Central memory CD8-positive, alpha-beta T cell (primary cell): ENCODE measurements around the gene PTBP3.

Experiments
- ATAC-seq: fragments of 150-1000 bp; cut with Tn5 transposase; replicated peaks from 2 replicates; pipeline ENCODE4 v1.10.0; 2022; ENCODE audit warnings: mild to moderate bottlenecking, moderate FRiP score, moderate number of reproducible peaks; ENCODE audit not compliant: poor library complexity, severe bottlenecking; ENCODE audit errors: extremely low read depth
- DNase-seq, 2 donors: peaks; one replicate each; pipeline ENCODE4 v3.0.0; 2021; ENCODE audit warnings: low spot score in 2 of 2
- H3K27ac Mint-ChIP-seq: one replicate; pipeline ENCODE4 v1.8.0; 2022; ENCODE audit warnings: low read depth, mild to moderate bottlenecking, moderate library complexity, mixed read lengths
- H3K27me3 Mint-ChIP-seq: one replicate; pipeline ENCODE4 v1.8.0; 2022; ENCODE audit warnings: mixed read lengths
- H3K36me3 Mint-ChIP-seq: one replicate; pipeline ENCODE4 v1.8.0; 2022; ENCODE audit warnings: mild to moderate bottlenecking, moderate library complexity, mixed read lengths; ENCODE audit not compliant: insufficient read depth
- H3K4me1 Mint-ChIP-seq: one replicate; pipeline ENCODE4 v1.8.0; 2022; ENCODE audit warnings: mixed read lengths
- H3K4me3 Mint-ChIP-seq: one replicate; pipeline ENCODE4 v1.8.0; 2022; ENCODE audit warnings: mild to moderate bottlenecking, moderate library complexity, mixed read lengths
- H3K9me3 Mint-ChIP-seq: one replicate; pipeline ENCODE4 v1.8.0; 2022; ENCODE audit warnings: mixed read lengths

PTBP3 gene

DNA sequence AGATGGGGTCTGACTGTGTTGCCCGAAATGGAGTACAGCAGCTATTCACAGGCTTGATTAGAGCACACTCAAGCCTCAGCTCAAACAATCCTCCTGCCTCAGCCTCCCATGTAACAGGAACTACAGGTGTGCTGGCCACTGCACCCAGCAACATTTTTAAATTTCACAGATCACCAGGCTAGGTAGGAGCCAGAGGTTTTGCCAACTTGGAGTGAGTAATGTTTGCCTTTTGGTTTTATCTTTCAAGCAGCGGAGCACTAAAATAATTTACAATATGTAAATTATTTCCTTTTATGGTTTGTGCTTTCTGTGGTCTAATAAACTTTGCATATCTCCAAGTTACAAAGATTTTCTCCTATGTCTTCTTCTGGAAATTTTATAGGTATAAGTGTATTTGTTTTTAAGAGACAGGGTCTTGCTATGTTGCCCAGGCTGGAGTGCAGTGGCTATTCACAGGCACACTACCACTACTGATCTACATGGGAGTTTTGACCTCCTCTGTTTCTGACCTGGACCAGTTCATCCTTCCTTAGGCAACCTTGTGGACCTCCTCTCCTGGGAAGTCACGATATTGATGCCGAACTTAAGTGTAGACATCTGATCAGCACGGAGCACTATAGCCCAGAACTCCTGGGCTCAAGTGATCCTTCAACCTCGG lies 91.1 kb downstream of the PTBP3 start:
- Mint-ChIP-seq H3K27ac (no peak overlapping the region), H3K27me3 (no peaks in the 10 kb centered on the region), H3K9me3 (no peaks in the 10 kb centered on the region), H3K4me3 (no peak overlapping the region), H3K4me1 (peaks cover 26% of the 10 kb centered on the region), H3K36me3 (peaks cover 22% of the 10 kb centered on the region)
- DNase-seq (no peak), ATAC-seq (no peak)

GRCh38 chr9:112241491-112241890 lies 91.9 kb downstream of the PTBP3 start:
- no peak for DNase-seq
- peaks cover 26% of the 10 kb centered on the region for H3K4me1 Mint-ChIP-seq
- no peak for ATAC-seq
- no peak overlapping the region for H3K27ac Mint-ChIP-seq
- no peaks in the 10 kb centered on the region for H3K27me3 Mint-ChIP-seq
- H3K4me3 Mint-ChIP-seq: no peak overlapping the region
- no peaks in the 10 kb centered on the region for H3K9me3 Mint-ChIP-seq
- H3K36me3 Mint-ChIP-seq: peaks cover 22% of the 10 kb centered on the region

GRCh38 chr9:112239708-112240107 lies 93.7 kb downstream of the PTBP3 start:
- Mint-ChIP-seq H3K36me3 (peaks cover 18% of the 10 kb centered on the region), H3K27ac (no peak overlapping the region), H3K4me1 (peaks cover 21% of the 10 kb centered on the region), H3K4me3 (no peak overlapping the region), H3K27me3 (no peaks in the 10 kb centered on the region), H3K9me3 (no peaks in the 10 kb centered on the region)
- ATAC-seq (no peak), DNase-seq (no peak)

DNA sequence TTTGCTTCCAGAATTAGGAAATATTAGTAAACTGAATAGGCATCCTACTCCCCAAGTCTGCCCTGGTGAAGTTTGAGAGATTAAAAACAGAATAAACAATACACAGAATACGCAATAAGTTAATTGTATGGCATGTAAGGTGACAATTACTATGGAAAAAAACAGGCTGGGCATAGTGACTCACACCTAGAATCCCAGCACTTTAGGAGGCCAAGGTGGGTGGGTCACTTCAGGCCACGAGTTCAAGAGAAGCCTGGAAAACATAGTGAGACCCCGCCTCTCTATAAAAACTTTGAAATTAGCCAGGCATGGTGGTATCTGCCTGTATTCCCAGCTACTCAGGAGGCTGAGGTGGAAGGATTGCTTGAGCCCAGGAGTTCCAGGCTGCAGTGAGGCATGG lies 94.1 kb downstream of the PTBP3 start:
- Mint-ChIP-seq H3K27me3 (no peaks in the 10 kb centered on the region), H3K36me3 (peaks cover 21% of the 10 kb centered on the region), H3K9me3 (no peaks in the 10 kb centered on the region), H3K4me3 (no peak overlapping the region), H3K27ac (no peak overlapping the region), H3K4me1 (peaks cover 21% of the 10 kb centered on the region)
- DNase-seq: no peak
- ATAC-seq: no peak

DNA sequence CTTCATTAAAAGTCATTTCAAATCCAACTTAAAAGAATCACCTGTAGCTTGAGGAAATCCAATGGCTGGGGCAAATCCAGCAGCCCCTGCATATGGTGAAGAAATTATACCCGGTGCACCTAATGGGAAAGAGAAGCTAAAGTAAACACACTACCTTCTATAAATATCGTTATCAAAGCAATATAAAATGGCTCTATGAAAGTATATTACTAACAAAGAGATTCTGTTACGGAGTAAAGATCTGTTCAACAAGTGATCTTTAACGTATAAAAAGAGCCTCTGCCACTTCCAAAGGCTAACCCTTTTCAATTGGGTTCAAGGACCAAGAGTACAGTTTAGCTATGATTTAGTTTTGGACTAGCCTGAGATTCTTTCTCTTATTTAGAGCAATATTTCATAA lies 98.6 kb downstream of the PTBP3 start:
- Mint-ChIP-seq H3K27ac (no peak overlapping the region), H3K9me3 (no peaks in the 10 kb centered on the region), H3K4me3 (no peak overlapping the region), H3K36me3 (peaks cover 14% of the 10 kb centered on the region), H3K4me1 (peaks cover 25% of the 10 kb centered on the region), H3K27me3 (no peaks in the 10 kb centered on the region)
- ATAC-seq: no peak
- DNase-seq: no peak

DNA sequence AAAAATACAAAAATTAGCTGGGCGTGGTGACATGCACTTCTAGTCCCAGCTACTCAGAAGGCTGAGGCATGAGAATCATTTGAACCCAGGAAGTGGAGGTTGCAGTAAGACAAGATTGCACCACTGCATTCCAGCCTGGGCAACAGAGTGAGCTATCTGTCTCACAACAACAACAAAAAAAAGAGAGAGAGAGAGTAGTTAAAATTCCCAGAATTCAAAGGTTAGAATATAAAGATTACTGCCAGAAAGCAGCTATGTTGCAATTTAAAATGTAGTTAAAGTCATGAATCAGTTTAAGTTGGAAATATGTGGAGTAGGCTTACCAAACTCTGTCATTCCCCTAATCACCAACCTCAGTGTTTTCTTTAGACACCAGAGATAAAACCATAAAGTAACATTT lies 99.7 kb downstream of the PTBP3 start:
- Mint-ChIP-seq H3K4me1 (peaks cover 19% of the 10 kb centered on the region), H3K27me3 (no peaks in the 10 kb centered on the region), H3K36me3 (peaks cover 16% of the 10 kb centered on the region), H3K4me3 (no peak overlapping the region), H3K27ac (no peak overlapping the region), H3K9me3 (no peaks in the 10 kb centered on the region)
- ATAC-seq: no peak
- no peak for DNase-seq

DNA sequence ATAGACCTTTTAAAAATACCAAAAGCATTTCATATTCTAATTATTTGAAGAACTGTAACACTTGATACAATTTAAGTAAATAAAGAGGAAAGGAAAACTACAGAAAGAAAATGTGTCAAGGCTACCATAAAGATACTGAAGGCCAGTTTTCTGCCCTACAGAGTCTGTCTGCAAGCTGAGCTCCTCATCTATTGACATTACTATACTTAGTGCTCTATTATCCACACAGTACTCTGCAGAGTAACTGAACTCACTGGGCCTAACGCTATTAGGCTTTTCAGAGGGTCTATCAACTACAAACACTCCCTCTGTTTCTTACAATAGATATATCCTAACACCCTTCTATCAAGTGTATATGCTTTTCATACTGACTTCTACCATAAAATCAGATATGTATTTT lies 101.2 kb downstream of the PTBP3 start:
- Mint-ChIP-seq H3K4me1 (peaks cover 11% of the 10 kb centered on the region), H3K9me3 (no peaks in the 10 kb centered on the region), H3K27ac (peak overlapping the region; percentile 95), H3K27me3 (no peaks in the 10 kb centered on the region), H3K36me3 (peaks cover 20% of the 10 kb centered on the region), H3K4me3 (no peak overlapping the region)
- ATAC-seq (no peak), DNase-seq (no peak)

DNA sequence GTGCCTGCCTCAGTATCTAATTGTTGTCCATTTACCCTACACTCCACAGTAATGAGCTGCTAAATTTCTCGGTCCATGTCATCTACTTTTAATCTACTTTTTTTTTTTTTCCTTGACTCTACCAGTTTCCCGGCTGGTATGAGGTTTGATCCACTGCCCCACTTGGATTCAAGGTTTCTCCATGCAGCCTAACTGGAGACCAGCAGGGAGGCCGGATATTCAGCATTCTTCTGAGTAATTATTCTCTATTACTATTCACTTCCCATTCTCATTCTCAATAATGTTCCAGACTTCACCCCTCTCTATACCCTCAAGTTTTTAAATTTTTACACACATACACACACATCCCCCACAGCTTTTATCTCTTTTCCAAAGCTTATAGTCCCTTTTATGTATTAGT lies 107.3 kb downstream of the PTBP3 start:
- ATAC-seq (no peak), DNase-seq (no peak)
- H3K4me3 Mint-ChIP-seq: no peak overlapping the region
- H3K4me1 Mint-ChIP-seq: peaks cover 16% of the 10 kb centered on the region
- no peak overlapping the region for H3K27ac Mint-ChIP-seq
- no peaks in the 10 kb centered on the region for H3K9me3 Mint-ChIP-seq
- no peaks in the 10 kb centered on the region for H3K27me3 Mint-ChIP-seq
- peaks cover 60% of the 10 kb centered on the region for H3K36me3 Mint-ChIP-seq

DNA sequence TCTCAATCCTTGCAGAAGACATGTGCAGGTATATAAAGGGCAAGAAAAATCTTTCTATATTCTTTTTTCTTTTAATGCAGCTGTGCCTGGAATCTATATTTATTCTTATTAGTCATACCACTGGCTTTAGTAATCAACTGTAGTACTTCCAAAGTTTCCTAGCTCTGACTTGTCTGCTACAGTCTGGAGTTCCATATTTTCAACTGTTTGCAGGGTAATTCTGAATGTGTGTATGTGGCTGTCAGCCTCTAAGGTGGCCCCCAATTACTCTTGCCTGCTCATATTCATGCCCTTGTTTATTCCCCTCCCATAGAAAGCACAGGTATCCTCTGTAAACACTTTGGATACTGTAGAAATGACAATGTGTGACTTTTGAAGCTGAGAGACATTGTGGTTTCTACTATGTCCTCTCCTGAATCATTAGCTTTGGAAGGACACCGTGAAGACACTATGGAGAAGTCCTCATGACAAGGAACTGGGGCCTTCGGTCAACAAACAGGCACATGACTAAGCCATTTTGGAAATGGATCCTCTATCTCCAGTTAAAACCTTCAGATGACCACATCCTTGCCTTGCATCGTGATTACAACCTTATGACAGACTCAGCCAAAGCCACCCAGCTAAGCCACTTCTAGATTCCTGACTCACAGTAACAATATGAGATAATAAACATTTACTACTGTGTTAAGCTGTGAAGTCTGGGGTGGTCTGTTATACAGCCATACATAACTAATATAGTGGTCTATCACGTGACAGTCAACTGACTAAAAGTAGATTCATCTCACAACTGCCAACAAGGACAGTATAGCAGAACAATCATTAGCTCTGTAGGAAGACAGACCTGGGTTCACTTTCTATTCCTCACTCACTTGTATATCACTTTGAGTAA lies 108.8 kb downstream of the PTBP3 start:
- peaks cover 12% of the 10 kb centered on the region for H3K4me1 Mint-ChIP-seq
- no peaks in the 10 kb centered on the region for H3K27me3 Mint-ChIP-seq
- H3K36me3 Mint-ChIP-seq: peaks cover 58% of the 10 kb centered on the region
- H3K9me3 Mint-ChIP-seq: no peaks in the 10 kb centered on the region
- DNase-seq: no peak
- no peak overlapping the region for H3K4me3 Mint-ChIP-seq
- peak overlapping the region; percentile 19 for H3K27ac Mint-ChIP-seq
- ATAC-seq: no peak

DNA sequence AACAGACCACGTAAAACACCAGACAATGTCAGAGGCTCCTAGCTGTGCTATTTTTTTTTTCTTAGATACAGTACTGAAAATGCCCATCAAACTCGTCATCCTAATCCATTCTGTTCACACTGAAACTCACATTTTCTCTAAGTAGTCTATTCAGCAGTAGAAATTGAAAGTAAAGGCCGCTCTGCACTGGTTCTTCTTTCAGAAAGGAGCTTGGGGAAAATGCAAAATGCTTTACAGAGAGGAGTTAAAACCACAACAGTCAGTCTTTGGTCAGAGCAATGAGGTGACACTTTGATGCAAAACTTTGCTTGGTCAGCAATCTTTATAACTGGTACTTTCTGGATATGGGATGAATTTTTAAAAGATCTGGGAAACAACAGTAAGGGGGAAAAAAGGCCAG lies 114.5 kb downstream of the PTBP3 start:
- H3K27ac Mint-ChIP-seq: peak overlapping the region; percentile 77
- peaks cover 18% of the 10 kb centered on the region for H3K4me1 Mint-ChIP-seq
- peaks cover 35% of the 10 kb centered on the region for H3K36me3 Mint-ChIP-seq
- DNase-seq (no peak), ATAC-seq (peak; percentile 70)
- no peaks in the 10 kb centered on the region for H3K9me3 Mint-ChIP-seq
- H3K27me3 Mint-ChIP-seq: no peaks in the 10 kb centered on the region
- peak overlapping the region; percentile 47 for H3K4me3 Mint-ChIP-seq

- DNase-seq (no peak), ATAC-seq (no peak)
- no peak overlapping the region for H3K4me3 Mint-ChIP-seq
- H3K4me1 Mint-ChIP-seq: peaks cover 3% of the 10 kb centered on the region
- H3K36me3 Mint-ChIP-seq: peaks cover 26% of the 10 kb centered on the region
- no peaks in the 10 kb centered on the region for H3K27me3 Mint-ChIP-seq
- H3K27ac Mint-ChIP-seq: no peak overlapping the region
- peaks cover 7% of the 10 kb centered on the region for H3K9me3 Mint-ChIP-seq
Measured at GRCh38 chr9:112212926-112213325, 120.5 kb downstream of the PTBP3 start.

DNA sequence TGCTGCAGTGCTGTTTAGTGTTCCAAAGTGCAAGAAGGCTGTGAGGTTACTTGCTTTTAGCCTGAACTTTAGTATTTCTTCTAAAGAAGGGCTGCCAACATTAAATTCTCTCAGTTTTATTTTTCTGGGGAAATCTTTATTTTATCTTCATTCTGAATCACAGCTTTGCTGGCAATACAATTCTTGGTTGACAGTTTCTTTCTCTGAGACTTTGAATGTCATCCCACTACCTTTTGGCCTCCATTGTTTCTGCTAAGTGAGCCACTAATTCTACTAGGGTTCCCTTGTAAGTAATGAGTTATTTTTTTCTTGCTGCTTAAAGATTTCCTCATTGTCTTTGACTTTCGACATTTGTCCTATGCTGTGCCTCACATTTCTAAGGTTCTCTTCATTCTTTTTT lies 126.0 kb downstream of the PTBP3 start:
- Mint-ChIP-seq H3K9me3 (peaks cover 15% of the 10 kb centered on the region), H3K27ac (no peak overlapping the region), H3K27me3 (no peaks in the 10 kb centered on the region), H3K4me3 (no peak overlapping the region), H3K36me3 (peaks cover 12% of the 10 kb centered on the region), H3K4me1 (no peaks in the 10 kb centered on the region)
- ATAC-seq (no peak), DNase-seq (no peak)

GRCh38 chr9:112203536-112203935 lies 129.9 kb downstream of the PTBP3 start:
- DNase-seq (no peak), ATAC-seq (no peak)
- Mint-ChIP-seq H3K36me3 (peaks cover 2% of the 10 kb centered on the region), H3K27me3 (no peaks in the 10 kb centered on the region), H3K4me3 (no peak overlapping the region), H3K9me3 (peaks cover 15% of the 10 kb centered on the region), H3K4me1 (peaks cover 7% of the 10 kb centered on the region), H3K27ac (no peak overlapping the region)
